AG09319 (cell line): Measurements from ENCODE around the gene SKI.

ENCODE experiments used
- DNase-seq: peaks from one replicate; pipeline ENCODE4 v3.0.0-alpha.2; 2010; ENCODE audit warnings: low read depth; ENCODE audit errors: extremely low read depth
- CTCF ChIP-seq: IDR thresholded peaks from 2 replicates; pipeline ENCODE4 v1.5.1; 2011; ENCODE audit warnings: low read depth, mild to moderate bottlenecking, inconsistent platforms, low read length, moderate library complexity

Gene SKI

GRCh38 chr1:2229911-2230731 lies 2.0 kb downstream of the SKI start:
- TF ChIP-seq CTCF = no peak
- DNase-seq = no peak

- no peak for TF ChIP-seq CTCF
- no peak for DNase-seq
Observed at GRCh38 chr1:2230781-2231531, 2.8 kb downstream of the SKI start.

- peak; percentile 53 for DNase-seq
- TF ChIP-seq CTCF = no peak
Observed at GRCh38 chr1:2231532-2232254, 3.6 kb downstream of the SKI start.

- DNase-seq = no peak
- TF ChIP-seq CTCF = no peak
Observed at GRCh38 chr1:2232255-2232915, 4.3 kb downstream of the SKI start.

- no peak for TF ChIP-seq CTCF
- no peak for DNase-seq
Observed at GRCh38 chr1:2232916-2233438, 4.9 kb downstream of the SKI start.

- DNase-seq = no peak
- TF ChIP-seq CTCF = no peak
Observed at GRCh38 chr1:2233468-2233867, 5.3 kb downstream of the SKI start.
